T-helper 1 cell treated with Interleukin-12 subunit alpha and Interleukin-12 subunit beta and Interleukin-4 antibody, amounts not matched to agents 30 μg/mL and 1 μg/mL, for 36 hours (primary cell): ENCODE results near the gene IKBKE.

Experiments
- H3K27ac Mint-ChIP-seq: one replicate; pipeline ENCODE4 v1.8.0; 2021; ENCODE audit warnings: mild to moderate bottlenecking, mixed read lengths
- H3K27me3 Mint-ChIP-seq: one replicate; pipeline ENCODE4 v1.8.0; 2021; ENCODE audit warnings: low read depth, mixed read lengths
- H3K36me3 Mint-ChIP-seq: one replicate; pipeline ENCODE4 v1.8.0; 2021; ENCODE audit warnings: low read depth, mixed read lengths
- H3K4me1 Mint-ChIP-seq: one replicate; pipeline ENCODE4 v1.8.0; 2021; ENCODE audit warnings: low read depth, mixed read lengths
- H3K4me3 Mint-ChIP-seq: one replicate; pipeline ENCODE4 v1.8.0; 2021; ENCODE audit warnings: mild to moderate bottlenecking, moderate library complexity, mixed read lengths
- H3K9me3 Mint-ChIP-seq: one replicate; pipeline ENCODE4 v1.8.0; 2021; ENCODE audit warnings: mixed read lengths

Gene IKBKE

DNA sequence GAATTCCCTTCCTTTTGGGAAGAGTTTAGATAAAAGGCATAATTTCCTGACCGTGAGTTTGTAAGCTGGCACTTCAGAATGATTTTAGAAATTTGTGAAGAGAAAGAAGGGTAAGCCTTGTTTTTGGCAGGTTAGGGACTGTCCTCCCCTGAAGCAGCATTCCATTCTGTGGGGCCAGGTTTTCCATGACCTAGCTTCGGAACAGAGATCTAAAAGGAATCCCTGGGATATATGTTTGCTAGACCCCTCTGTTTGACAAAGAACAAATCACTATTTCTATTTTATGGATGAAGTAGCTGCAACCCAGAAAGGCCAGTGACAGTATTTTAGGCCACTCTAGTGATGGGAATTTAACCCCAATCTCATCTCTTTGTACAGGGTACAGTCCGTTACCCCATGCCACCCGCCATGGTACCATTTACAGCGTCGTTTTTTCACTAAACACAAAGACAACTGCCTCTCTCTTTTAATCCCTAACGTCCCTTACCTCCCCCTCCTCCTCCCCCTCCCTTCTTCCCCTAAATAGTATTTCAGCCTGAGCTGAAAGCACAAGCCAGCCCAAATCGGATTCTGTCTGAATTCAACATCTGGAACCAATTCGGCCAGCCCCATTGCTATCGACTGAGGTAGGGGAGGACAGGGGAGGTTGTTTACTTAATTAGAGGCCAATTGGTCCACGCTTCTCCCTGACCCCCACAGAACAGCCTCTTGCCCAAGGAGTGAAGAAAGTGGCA lies 23.4 kb upstream of the IKBKE start:
- peaks cover 11% of the 10 kb centered on the region for H3K4me1 Mint-ChIP-seq
- no peak overlapping the region for H3K4me3 Mint-ChIP-seq
- no peaks in the 10 kb centered on the region for H3K9me3 Mint-ChIP-seq
- no peak overlapping the region for H3K27ac Mint-ChIP-seq
- H3K27me3 Mint-ChIP-seq, result no peaks in the 10 kb centered on the region
- H3K36me3 Mint-ChIP-seq, result peaks cover 57% of the 10 kb centered on the region

DNA sequence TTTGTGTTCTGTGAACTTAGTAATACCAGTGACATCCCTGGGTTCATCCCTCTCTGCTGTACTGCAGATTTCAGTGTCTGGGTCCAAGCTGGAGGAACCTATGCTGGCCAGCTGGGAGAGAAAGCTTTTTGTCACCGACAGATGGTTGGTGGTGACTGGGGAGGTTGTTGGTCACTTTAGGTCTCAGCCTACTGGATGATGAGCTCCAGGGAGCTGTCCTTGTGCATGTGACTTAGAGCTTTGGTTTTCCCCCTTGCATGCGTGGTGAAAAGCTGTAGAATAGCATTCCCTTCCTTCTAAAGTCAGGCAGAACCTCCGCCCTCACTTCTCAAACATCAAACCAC lies 22.9 kb upstream of the IKBKE start:
- H3K4me3 Mint-ChIP-seq, result no peak overlapping the region
- H3K4me1 Mint-ChIP-seq, result peaks cover 10% of the 10 kb centered on the region
- H3K27ac Mint-ChIP-seq, result no peak overlapping the region
- H3K27me3 Mint-ChIP-seq, result no peaks in the 10 kb centered on the region
- H3K36me3 Mint-ChIP-seq, result peaks cover 57% of the 10 kb centered on the region
- H3K9me3 Mint-ChIP-seq, result no peaks in the 10 kb centered on the region

DNA sequence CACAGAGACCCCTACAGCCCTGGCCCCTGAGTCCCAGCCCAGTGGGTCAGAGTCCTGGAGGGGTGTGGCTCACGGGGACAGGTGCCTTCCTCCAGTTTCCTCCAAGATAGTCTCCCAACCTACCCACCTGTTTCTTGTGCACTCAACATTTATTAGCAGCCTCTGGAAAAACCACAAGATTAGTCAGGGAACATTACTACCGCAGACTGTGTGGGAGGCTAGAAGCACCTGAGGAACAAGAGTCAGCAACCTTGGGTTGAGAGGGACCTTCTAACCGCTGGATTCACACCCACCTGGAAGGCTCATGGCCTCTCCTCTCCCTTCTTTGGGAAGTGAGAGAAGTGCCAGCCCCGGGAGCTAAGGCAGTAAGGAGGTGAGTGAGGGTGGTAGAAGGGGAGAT lies 22.5 kb upstream of the IKBKE start:
- H3K27ac Mint-ChIP-seq, result no peak overlapping the region
- H3K4me1 Mint-ChIP-seq, result peaks cover 10% of the 10 kb centered on the region
- no peaks in the 10 kb centered on the region for H3K27me3 Mint-ChIP-seq
- H3K4me3 Mint-ChIP-seq, result no peak overlapping the region
- peaks cover 58% of the 10 kb centered on the region for H3K36me3 Mint-ChIP-seq
- no peaks in the 10 kb centered on the region for H3K9me3 Mint-ChIP-seq

DNA sequence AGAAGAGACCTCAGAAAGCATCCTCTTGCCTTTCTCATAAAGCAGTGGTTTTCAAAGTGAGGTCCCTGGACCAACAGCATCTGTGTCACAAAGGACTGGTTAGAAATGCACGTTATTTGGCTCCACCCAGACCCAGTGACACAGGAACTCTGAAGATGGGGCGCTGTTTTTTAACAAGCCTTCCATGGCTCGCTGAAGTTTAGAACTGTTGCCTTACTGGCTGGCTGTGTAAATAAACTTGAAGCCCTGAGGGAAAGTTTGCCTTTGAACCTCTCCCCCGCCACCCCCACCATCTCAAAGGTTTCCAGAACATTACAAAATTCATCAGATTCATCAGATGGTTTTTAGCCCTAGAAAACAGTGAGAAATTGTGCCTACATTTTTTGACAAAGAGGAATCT lies 21.8 kb upstream of the IKBKE start:
- Mint-ChIP-seq H3K27me3 (no peaks in the 10 kb centered on the region), H3K9me3 (no peaks in the 10 kb centered on the region), H3K4me3 (no peak overlapping the region), H3K27ac (no peak overlapping the region), H3K4me1 (peaks cover 10% of the 10 kb centered on the region), H3K36me3 (peaks cover 60% of the 10 kb centered on the region)

DNA sequence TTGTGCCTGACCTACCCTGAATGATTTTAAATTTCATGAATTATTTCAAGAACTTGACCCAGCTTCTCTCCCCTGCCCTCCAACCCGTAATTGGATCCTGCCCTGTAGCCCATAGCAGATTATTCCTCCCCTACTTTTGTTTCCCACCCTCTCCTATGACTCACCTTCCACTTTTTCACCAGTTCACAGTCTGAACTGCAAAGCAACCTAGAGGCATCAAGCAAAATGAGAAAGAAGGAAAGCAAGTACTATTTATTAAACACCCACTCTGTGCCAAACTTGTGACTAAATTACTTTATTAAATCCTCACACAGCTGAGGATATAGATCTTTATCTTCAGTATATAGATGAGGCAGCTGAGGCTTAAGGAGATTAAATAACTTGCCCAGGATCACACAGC lies 20.7 kb upstream of the IKBKE start:
- Mint-ChIP-seq H3K27me3 (no peaks in the 10 kb centered on the region), H3K4me3 (no peak overlapping the region), H3K27ac (no peak overlapping the region), H3K9me3 (no peaks in the 10 kb centered on the region), H3K4me1 (peaks cover 10% of the 10 kb centered on the region), H3K36me3 (peaks cover 61% of the 10 kb centered on the region)

DNA sequence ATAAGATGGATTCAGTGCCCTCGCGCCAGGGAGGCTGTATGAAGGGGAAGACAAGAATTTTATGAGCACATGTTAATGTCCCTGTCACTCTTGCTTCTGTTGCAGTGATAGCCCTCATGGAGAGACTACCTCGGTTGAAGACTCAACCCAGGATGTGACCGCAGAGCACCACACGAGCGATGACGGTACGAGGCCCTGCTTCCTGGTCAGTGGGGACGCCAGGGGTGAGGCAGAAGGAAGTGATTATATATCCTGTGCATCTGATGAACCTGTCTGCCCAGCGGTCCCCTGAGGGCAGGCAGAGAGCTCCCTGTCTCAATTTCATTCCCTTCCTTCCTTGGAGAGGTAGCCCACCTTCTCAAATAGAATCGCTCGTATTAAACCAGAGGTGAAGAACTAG lies 20.0 kb upstream of the IKBKE start:
- no peak overlapping the region for H3K27ac Mint-ChIP-seq
- no peak overlapping the region for H3K4me3 Mint-ChIP-seq
- H3K9me3 Mint-ChIP-seq, result no peaks in the 10 kb centered on the region
- peaks cover 59% of the 10 kb centered on the region for H3K36me3 Mint-ChIP-seq
- H3K4me1 Mint-ChIP-seq, result peaks cover 11% of the 10 kb centered on the region
- no peaks in the 10 kb centered on the region for H3K27me3 Mint-ChIP-seq

DNA sequence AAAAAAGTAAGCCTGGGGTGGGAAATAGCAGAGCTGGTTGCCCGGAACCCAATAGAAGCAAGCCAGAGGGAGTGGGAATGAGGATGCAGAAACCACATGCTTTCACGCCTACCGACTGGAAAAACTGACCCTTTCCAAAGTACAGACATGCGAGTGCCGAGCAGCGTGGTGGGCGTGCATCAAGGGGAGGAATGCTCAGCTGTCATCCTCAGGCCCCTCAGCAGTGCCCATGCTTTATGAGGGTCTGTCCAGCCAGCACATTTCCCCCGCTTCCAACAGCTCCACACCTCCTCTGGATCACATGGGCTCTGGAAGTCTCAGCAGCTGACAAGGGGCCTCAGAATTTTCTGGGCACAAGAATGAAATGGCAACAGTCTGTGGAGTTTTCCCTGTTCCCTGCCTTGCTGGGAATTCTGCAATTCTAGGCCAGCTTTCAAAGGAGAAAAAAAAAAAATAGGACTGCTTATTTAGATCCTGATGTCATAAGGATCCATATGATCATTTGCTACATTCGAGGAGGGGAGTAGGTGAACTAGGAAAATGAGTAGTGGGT lies 19.1 kb upstream of the IKBKE start:
- Mint-ChIP-seq H3K36me3 (peaks cover 60% of the 10 kb centered on the region), H3K4me1 (peaks cover 16% of the 10 kb centered on the region), H3K27me3 (no peaks in the 10 kb centered on the region)

DNA sequence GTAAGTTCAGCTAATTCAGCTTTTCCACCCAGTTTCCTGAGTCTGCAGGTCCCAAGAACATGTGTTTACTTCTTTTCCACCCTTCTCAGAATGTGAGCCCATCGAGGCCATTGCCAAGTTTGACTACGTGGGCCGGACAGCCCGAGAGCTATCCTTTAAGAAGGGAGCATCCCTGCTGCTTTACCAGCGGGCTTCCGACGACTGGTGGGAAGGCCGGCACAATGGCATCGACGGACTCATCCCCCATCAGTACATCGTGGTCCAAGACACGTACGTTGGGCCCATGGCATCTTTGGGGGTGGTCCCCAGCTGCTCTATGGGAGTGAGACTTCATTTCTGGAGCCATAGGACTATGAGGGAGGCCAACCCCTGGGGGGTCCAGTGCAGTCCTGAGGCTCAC lies 17.2 kb upstream of the IKBKE start:
- Mint-ChIP-seq H3K36me3 (peaks cover 55% of the 10 kb centered on the region), H3K27me3 (no peaks in the 10 kb centered on the region), H3K9me3 (no peaks in the 10 kb centered on the region), H3K4me1 (peaks cover 24% of the 10 kb centered on the region), H3K4me3 (no peak overlapping the region), H3K27ac (no peak overlapping the region)

More for the DNA sequence above, 19.1 kb upstream of the IKBKE start:
- H3K9me3 Mint-ChIP-seq, result no peaks in the 10 kb centered on the region
- H3K4me3 Mint-ChIP-seq, result no peak overlapping the region
- H3K27ac Mint-ChIP-seq, result no peak overlapping the region

DNA sequence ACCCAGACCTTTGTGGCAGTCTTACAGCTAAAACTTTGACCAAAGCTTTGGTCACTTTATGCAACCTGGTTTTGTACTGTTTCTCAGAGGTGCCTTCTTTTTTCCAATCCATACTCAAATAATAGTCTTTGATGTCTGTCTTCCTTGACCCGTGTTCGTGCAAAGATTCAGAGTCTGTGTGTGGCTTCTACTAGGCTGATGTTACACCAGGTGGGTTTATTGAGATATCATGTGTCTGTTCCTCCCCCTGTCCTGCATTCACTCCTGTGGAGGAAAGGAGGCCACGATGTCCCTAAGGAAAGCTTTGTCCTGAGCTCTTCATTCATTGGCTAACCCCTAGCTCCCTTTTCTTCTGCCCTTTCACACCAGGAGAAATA lies 15.0 kb upstream of the IKBKE start:
- Mint-ChIP-seq H3K36me3 (peaks cover 58% of the 10 kb centered on the region), H3K4me1 (peaks cover 15% of the 10 kb centered on the region), H3K4me3 (no peak overlapping the region), H3K27ac (no peak overlapping the region), H3K9me3 (no peaks in the 10 kb centered on the region), H3K27me3 (no peaks in the 10 kb centered on the region)

DNA sequence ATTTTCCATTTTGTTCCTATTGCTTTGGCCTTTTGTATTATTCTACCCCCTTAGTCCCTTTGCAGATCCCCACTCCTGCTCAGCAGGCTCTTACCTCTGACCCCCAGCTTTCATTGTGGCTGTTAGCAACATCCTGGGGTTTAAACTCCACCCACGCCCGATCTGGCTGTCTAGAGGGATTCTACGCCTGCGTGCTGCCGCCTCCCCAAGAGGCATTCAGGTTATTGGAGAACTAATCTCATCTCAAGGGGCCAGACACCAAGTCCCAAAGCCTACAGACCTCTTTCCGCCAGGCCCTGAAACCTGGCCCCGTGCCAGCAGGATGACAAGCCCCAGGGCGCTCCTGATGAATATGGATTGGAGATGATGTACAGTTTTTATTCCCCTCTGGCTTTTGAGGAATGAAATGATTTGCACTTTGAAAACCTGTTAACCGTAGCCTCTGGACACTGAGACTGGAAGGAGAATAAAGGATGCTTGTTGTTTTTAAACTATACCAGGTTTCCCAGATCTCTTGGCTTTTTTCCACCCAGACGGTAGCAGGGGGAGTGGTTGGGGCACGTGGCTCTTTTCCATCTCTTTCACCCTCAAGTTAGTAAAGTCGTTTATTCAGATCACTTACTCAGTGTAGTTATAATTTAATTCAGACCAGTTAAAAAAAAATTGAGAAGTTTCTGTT lies 14.5 kb upstream of the IKBKE start:
- Mint-ChIP-seq H3K4me3 (no peak overlapping the region), H3K27ac (peak overlapping the region; percentile 19), H3K4me1 (peaks cover 15% of the 10 kb centered on the region), H3K9me3 (no peaks in the 10 kb centered on the region), H3K36me3 (peaks cover 55% of the 10 kb centered on the region), H3K27me3 (no peaks in the 10 kb centered on the region)

DNA sequence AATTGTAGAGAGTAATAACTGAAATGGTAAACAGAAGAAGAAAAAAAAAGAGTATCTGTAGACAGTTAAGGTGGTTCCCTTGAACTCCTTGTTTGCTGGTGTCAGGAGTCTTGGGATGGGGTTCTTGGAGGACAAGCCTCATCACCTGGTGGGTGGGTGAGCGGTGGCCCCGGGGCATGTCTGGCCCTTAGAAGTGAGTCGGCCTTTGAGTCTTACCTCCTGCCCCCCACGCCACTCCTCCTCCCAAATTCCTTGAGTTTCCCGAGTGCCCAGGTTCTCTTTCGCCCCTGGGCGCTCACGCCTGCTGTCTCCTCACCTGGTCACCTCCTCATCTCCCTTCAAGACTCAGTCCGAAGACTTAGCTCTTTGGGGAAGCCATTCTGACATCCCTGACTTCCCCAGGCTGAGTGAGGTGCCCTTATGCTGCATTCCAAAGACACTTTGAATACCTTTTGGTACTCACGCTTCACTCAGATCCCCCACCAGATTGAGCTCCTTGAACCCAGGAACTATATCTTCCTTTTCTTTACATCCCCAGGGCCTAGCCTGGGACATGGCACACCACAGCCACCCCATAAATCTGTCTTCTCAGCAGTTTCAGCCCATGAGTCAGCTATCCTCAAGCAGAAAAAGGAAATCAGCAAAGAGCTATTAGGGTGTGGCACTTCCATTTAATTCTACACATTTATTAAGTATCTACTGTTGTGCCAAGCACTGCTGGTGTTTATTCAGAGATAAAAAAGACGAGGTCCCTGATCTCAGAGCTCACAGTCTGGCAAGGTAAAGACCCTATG lies 13.5 kb upstream of the IKBKE start:
- no peaks in the 10 kb centered on the region for H3K27me3 Mint-ChIP-seq

DNA sequence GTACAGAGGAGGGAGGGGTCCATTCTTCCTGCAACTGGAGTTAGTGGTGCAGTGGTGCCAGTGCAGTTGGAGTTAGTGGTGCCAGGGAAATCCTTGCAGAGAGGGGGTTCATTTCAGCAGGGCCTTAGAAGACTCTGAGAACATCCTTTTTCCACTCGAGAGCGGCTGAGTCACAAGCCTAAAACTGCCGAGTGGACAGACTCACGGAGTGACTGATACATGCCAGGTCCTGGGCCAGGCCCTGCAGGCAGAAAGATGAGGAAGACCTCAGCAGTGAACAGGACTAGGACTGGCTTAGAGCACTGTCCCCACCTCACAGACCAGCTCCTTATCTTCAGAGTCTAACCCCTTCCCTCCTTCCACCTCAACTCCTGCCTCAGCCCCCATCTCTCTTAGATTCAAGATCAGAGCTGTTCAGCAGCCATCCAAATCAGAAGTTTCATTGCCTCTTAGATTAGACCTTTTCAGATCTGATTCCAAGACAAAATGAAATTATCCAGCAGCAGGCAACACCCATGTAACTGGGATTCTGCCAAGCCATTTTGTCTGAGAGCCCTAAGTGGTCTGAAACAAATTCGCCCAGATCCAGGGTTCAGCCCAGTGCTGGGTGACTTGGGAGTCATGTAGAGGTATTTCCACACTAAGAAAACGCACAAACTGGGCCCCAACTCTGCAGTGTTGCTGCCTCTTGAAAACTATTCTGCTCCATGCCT lies 12.7 kb upstream of the IKBKE start:
- Mint-ChIP-seq H3K27ac (peak overlapping the region; percentile 59), H3K36me3 (peaks cover 52% of the 10 kb centered on the region), H3K4me3 (no peak overlapping the region), H3K9me3 (no peaks in the 10 kb centered on the region), H3K27me3 (no peaks in the 10 kb centered on the region), H3K4me1 (peaks cover 22% of the 10 kb centered on the region)

More for the DNA sequence above, 13.5 kb upstream of the IKBKE start:
- H3K4me3 Mint-ChIP-seq, result no peak overlapping the region
- peaks cover 16% of the 10 kb centered on the region for H3K4me1 Mint-ChIP-seq
- peak overlapping the region; percentile 66 for H3K27ac Mint-ChIP-seq
- peaks cover 55% of the 10 kb centered on the region for H3K36me3 Mint-ChIP-seq
- no peaks in the 10 kb centered on the region for H3K9me3 Mint-ChIP-seq

DNA sequence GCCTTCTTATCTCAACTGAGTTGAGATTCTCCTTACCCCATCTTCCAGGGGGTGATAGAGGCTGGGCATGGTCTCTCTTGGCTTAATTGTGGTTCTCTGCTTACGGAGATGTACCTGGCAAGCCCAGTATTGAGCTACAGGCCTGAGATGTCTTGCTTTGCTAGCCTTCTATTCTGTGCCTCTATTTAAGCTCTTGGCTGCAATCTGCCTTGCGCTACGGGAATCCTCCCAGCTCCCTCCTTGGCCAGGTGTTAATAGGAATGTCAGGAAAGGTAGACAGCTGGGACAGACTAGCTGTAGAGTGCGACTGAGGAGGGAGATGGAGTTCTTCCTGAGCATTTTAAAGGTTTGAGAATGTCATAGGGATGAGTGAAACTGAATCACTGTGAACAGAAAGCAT lies 10.6 kb upstream of the IKBKE start:
- Mint-ChIP-seq H3K9me3 (no peaks in the 10 kb centered on the region), H3K36me3 (peaks cover 53% of the 10 kb centered on the region), H3K27me3 (no peaks in the 10 kb centered on the region)

DNA sequence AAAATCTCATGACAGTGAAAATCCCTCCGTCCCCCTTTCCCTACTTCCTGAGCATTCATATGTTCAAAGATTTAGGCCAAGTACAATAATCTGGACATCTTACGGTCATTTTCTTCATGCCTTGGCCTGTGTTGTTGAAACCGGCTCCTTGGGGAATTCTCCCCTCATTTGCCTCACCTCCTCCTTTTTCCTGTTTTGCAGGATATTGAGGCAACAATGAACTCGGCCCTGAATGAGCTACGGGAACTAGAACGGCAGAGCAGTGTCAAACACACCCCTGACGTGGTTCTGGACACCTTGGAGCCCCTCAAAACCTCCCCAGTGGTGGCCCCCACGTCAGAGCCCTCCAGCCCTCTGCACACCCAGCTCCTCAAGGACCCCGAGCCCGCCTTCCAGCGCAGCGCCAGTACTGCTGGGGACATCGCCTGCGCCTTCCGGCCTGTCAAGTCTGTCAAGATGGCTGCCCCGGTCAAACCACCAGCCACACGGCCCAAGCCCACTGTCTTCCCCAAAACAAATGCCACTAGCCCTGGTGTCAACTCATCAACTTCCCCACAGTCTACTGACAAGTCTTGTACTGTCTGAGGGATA lies 9.3 kb upstream of the IKBKE start:
- no peaks in the 10 kb centered on the region for H3K27me3 Mint-ChIP-seq
- no peak overlapping the region for H3K27ac Mint-ChIP-seq
- peaks cover 44% of the 10 kb centered on the region for H3K4me1 Mint-ChIP-seq
- H3K4me3 Mint-ChIP-seq, result no peak overlapping the region
- H3K9me3 Mint-ChIP-seq, result no peaks in the 10 kb centered on the region
- peaks cover 49% of the 10 kb centered on the region for H3K36me3 Mint-ChIP-seq

More for the DNA sequence above, 10.6 kb upstream of the IKBKE start:
- peaks cover 36% of the 10 kb centered on the region for H3K4me1 Mint-ChIP-seq
- H3K4me3 Mint-ChIP-seq, result no peak overlapping the region
- no peak overlapping the region for H3K27ac Mint-ChIP-seq
